ENCODE data around the gene RETSAT.

DNA sequence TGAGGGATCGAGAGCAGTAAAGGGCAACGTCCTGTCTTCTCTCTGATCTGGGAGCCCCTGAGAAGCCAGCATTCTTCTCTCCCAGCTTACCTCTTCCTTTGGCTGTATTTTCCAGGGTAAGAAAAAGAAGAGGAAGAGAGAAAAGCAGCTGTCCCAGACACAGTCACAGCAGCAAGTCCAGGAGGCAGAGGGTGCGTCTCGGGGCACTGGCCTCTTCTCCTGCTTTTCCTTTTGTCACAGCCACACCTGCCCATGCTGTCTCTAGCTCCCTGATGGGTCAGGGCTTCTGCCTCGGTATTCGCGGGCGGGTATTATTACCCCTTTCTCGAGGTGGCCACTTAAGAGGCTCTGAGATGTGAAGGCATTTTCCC lies 46.8 kb downstream of the RETSAT start:
- TF ChIP-seq CTCF (IDR thresholded peaks at IDR 0.05): no peak
- TF ChIP-seq ZFX (IDR thresholded peaks at IDR 0.05; ENCODE audit: borderline replicate concordance): no peak
